ENCODE measurements around the gene PTPRN2.

Gene PTPRN2

GRCh38 chr7:157590526-157590925 is 997.1 kb downstream of the PTPRN2 start:
- no peak for TF ChIP-seq POLR2A (IDR thresholded peaks at IDR 0.05; ENCODE audit: low read depth, low read length)
- DNase-seq (ENCODE audit: insufficient read length, low spot score) = no peak
- FAIRE-seq = no peak

GRCh38 chr7:157589680-157590079 is 997.9 kb downstream of the PTPRN2 start:
- FAIRE-seq = no peak
- DNase-seq (ENCODE audit: insufficient read length, low spot score) = no peak
- TF ChIP-seq POLR2A (IDR thresholded peaks at IDR 0.05; ENCODE audit: low read depth, low read length) = no peak

- no peak for FAIRE-seq
- no peak for DNase-seq (ENCODE audit: insufficient read length, low spot score)
- no peak for TF ChIP-seq POLR2A (IDR thresholded peaks at IDR 0.05; ENCODE audit: low read depth, low read length)
Observed at GRCh38 chr7:157587805-157588560, 999.6 kb downstream of the PTPRN2 start.

GRCh38 chr7:157587051-157587804 is 1000.4 kb downstream of the PTPRN2 start:
- FAIRE-seq (no peak), DNase-seq (ENCODE audit: insufficient read length, low spot score) (no peak)
- no peak for TF ChIP-seq POLR2A (IDR thresholded peaks at IDR 0.05; ENCODE audit: low read depth, low read length)

GRCh38 chr7:157586426-157586955 is 1001.1 kb downstream of the PTPRN2 start:
- DNase-seq (ENCODE audit: insufficient read length, low spot score) (no peak), FAIRE-seq (no peak)
- TF ChIP-seq POLR2A (IDR thresholded peaks at IDR 0.05; ENCODE audit: low read depth, low read length) = no peak

- DNase-seq (ENCODE audit: insufficient read length, low spot score) = no peak
- FAIRE-seq = no peak
Observed at GRCh38 chr7:157585113-157585861, 1002.3 kb downstream of the PTPRN2 start.

GRCh38 chr7:157584420-157584819 is 1003.2 kb downstream of the PTPRN2 start:
- DNase-seq (ENCODE audit: insufficient read length, low spot score) (no peak), FAIRE-seq (no peak)
- TF ChIP-seq POLR2A (IDR thresholded peaks at IDR 0.05; ENCODE audit: low read depth, low read length) = no peak

More at GRCh38 chr7:157585113-157585861, 1002.3 kb downstream of the PTPRN2 start:
- no peak for TF ChIP-seq POLR2A (IDR thresholded peaks at IDR 0.05; ENCODE audit: low read depth, low read length)

GRCh38 chr7:157581740-157582139 is 1005.9 kb downstream of the PTPRN2 start:
- no peak for FAIRE-seq
- TF ChIP-seq POLR2A (IDR thresholded peaks at IDR 0.05; ENCODE audit: low read depth, low read length) = no peak
- no peak for DNase-seq (ENCODE audit: insufficient read length, low spot score)

GRCh38 chr7:157580324-157580723 is 1007.3 kb downstream of the PTPRN2 start:
- TF ChIP-seq POLR2A (IDR thresholded peaks at IDR 0.05; ENCODE audit: low read depth, low read length) = no peak
- DNase-seq (ENCODE audit: insufficient read length, low spot score) (no peak), FAIRE-seq (no peak)

- no peak for TF ChIP-seq POLR2A (IDR thresholded peaks at IDR 0.05; ENCODE audit: low read depth, low read length)
- FAIRE-seq = no peak
- no peak for DNase-seq (ENCODE audit: insufficient read length, low spot score)
Observed at GRCh38 chr7:157579425-157579824, 1008.2 kb downstream of the PTPRN2 start.

GRCh38 chr7:157577796-157578339 is 1009.8 kb downstream of the PTPRN2 start:
- DNase-seq (ENCODE audit: insufficient read length, low spot score) (no peak), FAIRE-seq (no peak)
- TF ChIP-seq POLR2A (IDR thresholded peaks at IDR 0.05; ENCODE audit: low read depth, low read length) = no peak

- DNase-seq (ENCODE audit: insufficient read length, low spot score) = no peak
- no peak for TF ChIP-seq POLR2A (IDR thresholded peaks at IDR 0.05; ENCODE audit: low read depth, low read length)
- no peak for FAIRE-seq
Observed at GRCh38 chr7:157577061-157577460, 1010.6 kb downstream of the PTPRN2 start.

- no peak for DNase-seq (ENCODE audit: insufficient read length, low spot score)
Observed at GRCh38 chr7:157576415-157576814, 1011.2 kb downstream of the PTPRN2 start.

GRCh38 chr7:157575777-157576176 is 1011.8 kb downstream of the PTPRN2 start:
- FAIRE-seq (no peak), DNase-seq (ENCODE audit: insufficient read length, low spot score) (no peak)
- no peak for TF ChIP-seq POLR2A (IDR thresholded peaks at IDR 0.05; ENCODE audit: low read depth, low read length)

More at GRCh38 chr7:157576415-157576814, 1011.2 kb downstream of the PTPRN2 start:
- TF ChIP-seq POLR2A (IDR thresholded peaks at IDR 0.05; ENCODE audit: low read depth, low read length) = no peak
- FAIRE-seq = no peak
